Kasumi-1 (cell line): ENCODE measurements around the gene FAM174B.

Experiments used
- DNase-seq, 2 experiments: peaks; one replicate each; lab custom pipeline; 2025; lab: John Stamatoyannopoulos, UW

Gene FAM174B

DNA sequence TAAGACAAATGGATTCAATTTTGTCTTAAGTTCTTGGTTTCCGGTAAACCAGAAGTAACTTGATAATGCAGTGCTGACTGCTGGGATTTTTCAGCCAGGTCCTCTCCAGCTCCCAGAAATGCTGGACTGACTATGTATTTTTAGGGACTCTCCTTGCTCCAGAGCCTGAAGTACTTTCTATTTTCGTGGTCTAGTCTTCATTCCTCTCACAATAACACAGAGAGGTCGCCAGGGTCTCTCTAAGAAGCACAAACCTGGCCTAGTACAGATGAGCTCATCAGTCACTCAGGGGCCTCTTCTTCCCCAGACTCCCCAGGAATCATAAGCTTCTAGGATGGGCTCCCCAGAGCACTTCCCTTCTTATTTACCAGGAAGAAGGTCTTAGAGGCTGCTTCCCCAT, 85.8 kb downstream of the FAM174B start:
- DNase-seq, result no peak
